ENCODE data around the gene HS6ST3. TPM values are rescaled to one million over a fixed set of nuclear protein-coding genes. Genes with fewer than 3 reads are reported as not detected.

HS6ST3 gene
- total RNA-seq, 1 donor from 2014 or later: 3.0 TPM

GRCh38 chr13:96294930-96295881, 205.3 kb downstream of the HS6ST3 start:
- no peak overlapping the region for H3K4me3 ChIP-seq
- H3K27ac ChIP-seq: no peak overlapping the region
- DNase-seq (ENCODE audit: low spot score in 2 of 2): no peak
- TF ChIP-seq CTCF (IDR thresholded peaks at IDR 0.05): no peak
- H3K9me3 ChIP-seq: no peaks in the 10 kb centered on the region
- intact Hi-C loops (cut with DNase I): no loop called here
- no peaks in the 10 kb centered on the region for H3K4me1 ChIP-seq
- H3K36me3 ChIP-seq: no peaks in the 10 kb centered on the region
- H3K27me3 ChIP-seq: no peaks in the 10 kb centered on the region

DNA sequence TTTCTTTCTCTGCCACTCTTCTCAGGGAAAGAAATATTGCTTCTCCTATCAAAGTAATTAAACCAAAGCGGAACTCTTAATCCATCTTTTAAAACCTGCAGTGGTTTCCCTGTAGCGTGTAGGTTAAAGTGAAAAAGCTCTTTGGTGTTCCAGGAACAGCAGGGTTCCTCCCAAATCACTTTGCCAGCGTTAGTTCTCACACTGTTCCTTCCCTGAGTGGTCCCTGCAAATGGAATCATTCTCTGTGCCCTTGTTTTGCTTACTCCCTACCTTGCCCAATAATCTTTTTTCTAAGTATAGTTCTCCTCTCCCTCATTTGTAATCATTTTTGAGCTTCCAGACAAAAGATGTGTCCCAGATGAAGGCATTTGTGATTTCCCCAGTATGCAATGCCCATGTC, 207.5 kb downstream of the HS6ST3 start:
- no peak for DNase-seq (ENCODE audit: low spot score in 2 of 2)
- Histone ChIP-seq H3K27ac (no peak overlapping the region), H3K9me3 (no peaks in the 10 kb centered on the region), H3K4me1 (no peaks in the 10 kb centered on the region), H3K36me3 (no peaks in the 10 kb centered on the region), H3K27me3 (no peaks in the 10 kb centered on the region), H3K4me3 (no peak overlapping the region)
- intact Hi-C loops (cut with DNase I): no loop called here
- TF ChIP-seq CTCF (IDR thresholded peaks at IDR 0.05): no peak

GRCh38 chr13:96299235-96299634, 209.3 kb downstream of the HS6ST3 start:
- no peak for TF ChIP-seq CTCF (IDR thresholded peaks at IDR 0.05)
- Histone ChIP-seq H3K27me3 (no peaks in the 10 kb centered on the region), H3K4me1 (no peaks in the 10 kb centered on the region), H3K4me3 (no peak overlapping the region), H3K27ac (no peak overlapping the region), H3K9me3 (no peaks in the 10 kb centered on the region), H3K36me3 (no peaks in the 10 kb centered on the region)
- DNase-seq (ENCODE audit: low spot score in 2 of 2): no peak
- intact Hi-C loops (cut with DNase I): no loop called here

GRCh38 chr13:96308568-96308967, 218.7 kb downstream of the HS6ST3 start:
- H3K4me1 ChIP-seq: no peaks in the 10 kb centered on the region
- TF ChIP-seq CTCF (IDR thresholded peaks at IDR 0.05): no peak
- intact Hi-C loops (cut with DNase I): no loop called here
- no peaks in the 10 kb centered on the region for H3K36me3 ChIP-seq
- H3K4me3 ChIP-seq: no peak overlapping the region
- no peak for DNase-seq (ENCODE audit: low spot score in 2 of 2)
- no peak overlapping the region for H3K27ac ChIP-seq
- no peaks in the 10 kb centered on the region for H3K27me3 ChIP-seq
- no peaks in the 10 kb centered on the region for H3K9me3 ChIP-seq

DNA sequence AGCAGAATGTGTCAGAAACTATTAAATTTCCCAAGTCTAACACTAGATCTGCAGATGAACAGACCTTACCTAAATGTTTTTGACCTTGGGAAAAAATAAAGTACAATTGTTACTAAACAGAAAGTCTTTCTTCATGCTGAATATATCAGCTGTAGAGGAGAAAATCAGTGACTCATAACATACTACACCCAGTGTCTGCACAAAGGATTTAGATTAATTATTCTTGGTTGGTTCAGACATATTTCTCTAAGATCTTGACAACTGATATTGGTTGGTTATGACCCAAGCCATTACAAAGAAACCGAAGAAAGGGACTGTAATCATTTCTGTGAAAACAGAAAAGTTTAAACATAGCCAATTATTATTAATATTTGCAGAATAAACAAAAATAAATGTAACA, 225.1 kb downstream of the HS6ST3 start:
- H3K36me3 ChIP-seq: no peaks in the 10 kb centered on the region

More for the DNA sequence above, 225.1 kb downstream of the HS6ST3 start:
- TF ChIP-seq CTCF (IDR thresholded peaks at IDR 0.05): no peak
- no peak overlapping the region for H3K4me3 ChIP-seq
- intact Hi-C loops (cut with DNase I): no loop called here
- no peak overlapping the region for H3K27ac ChIP-seq
- no peaks in the 10 kb centered on the region for H3K9me3 ChIP-seq
- DNase-seq (ENCODE audit: low spot score in 2 of 2): no peak
- H3K4me1 ChIP-seq: no peaks in the 10 kb centered on the region
- no peaks in the 10 kb centered on the region for H3K27me3 ChIP-seq
